HG03097 (cell line): ENCODE data around the gene ZBTB21.

Experiments used
- ATAC-seq: cut with Tn5 transposase; IDR thresholded peaks from one replicate; pipeline ENCODE4 v1.9.1; 2021; ENCODE audit not compliant: unreplicated experiment, low FRiP score

The ZBTB21 gene

GRCh38 chr21:42021371-42022090, 11.4 kb upstream of the ZBTB21 start:
- no peak for ATAC-seq

- ATAC-seq, result no peak
Observed at GRCh38 chr21:42019706-42020105, 9.5 kb upstream of the ZBTB21 start.

GRCh38 chr21:42019101-42019605, 9.0 kb upstream of the ZBTB21 start:
- ATAC-seq, result no peak

- ATAC-seq, result no peak
Observed at GRCh38 chr21:42017022-42017421, 6.9 kb upstream of the ZBTB21 start.

DNA sequence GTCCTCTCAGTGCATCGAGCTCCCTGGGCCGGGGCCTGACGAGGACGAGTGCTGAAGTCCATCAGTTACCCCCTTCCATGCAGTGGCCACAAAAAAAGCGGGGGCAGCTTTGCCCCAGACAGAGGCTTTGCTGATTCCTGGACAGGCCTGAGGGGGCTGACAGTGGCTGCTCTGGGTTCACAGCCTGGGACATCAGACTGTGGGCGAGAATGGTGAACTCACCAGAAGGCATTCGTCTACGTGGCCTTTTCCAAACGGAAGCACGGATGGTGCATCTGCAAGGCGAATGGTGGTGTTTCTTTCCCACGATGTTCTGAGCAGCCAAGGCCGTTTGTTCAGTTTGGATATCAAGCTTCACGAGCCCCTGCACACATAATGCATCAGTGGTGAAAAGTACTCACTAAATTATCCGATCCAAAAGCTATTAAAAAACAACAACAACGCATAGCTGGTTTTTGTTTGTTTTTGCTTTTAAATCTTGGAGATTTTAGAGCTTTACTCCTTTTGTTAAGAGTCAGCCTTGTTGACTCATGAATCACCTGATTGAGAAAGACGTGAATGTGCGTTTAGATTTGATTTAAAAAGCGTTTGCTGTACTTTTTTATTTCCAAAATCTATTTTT, 6.3 kb upstream of the ZBTB21 start:
- ATAC-seq, result no peak

DNA sequence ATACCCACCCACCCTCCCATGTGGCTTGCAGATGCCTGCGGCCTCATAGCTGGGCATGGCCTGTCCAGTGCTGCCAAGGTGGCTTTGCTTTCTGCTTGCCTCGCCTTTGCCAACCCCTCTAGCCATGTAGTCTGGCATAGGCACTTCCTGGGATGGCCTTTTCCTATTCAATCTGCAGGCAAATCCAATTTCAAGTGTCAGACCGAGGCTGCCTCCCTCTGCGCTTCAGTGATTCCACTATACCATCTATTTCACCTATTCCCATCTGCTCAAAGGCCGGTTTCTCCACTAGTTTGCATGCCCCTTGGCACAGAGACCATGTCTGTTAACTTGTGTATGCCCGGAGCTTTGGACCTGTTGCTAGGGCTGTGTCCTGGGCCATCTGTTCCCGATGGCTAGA, 3.8 kb upstream of the ZBTB21 start:
- ATAC-seq, result no peak

- ATAC-seq, result no peak
Observed at GRCh38 chr21:42013376-42013775, 3.2 kb upstream of the ZBTB21 start.

DNA sequence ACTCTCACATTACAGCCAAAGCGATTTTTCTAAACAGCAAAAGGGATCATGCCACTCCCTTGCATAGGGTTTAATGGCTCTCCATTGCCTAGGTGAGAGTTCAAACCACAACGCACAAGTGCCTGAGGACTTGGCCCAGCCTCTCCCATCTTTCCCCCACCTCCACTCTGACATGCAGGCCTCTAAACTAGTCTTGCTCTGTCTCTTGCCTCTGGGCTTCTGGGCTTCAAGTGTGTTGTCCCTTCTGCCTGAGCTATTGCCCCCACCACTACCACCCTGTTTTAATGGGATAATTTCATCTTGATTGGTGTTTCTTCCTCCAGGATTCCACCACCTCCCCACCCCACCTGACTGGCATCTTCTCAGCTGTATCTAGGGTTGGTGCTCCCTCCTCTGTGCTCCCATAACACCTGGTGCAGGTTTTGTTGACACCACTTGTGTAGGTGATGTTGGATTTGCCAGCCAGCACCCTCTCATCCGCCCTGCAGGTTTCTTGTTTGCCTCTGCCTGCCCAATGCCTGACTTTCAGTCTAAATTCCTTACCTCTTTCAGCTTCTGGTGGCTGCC, 2.7 kb upstream of the ZBTB21 start:
- ATAC-seq, result no peak

GRCh38 chr21:42012344-42012743, 2.2 kb upstream of the ZBTB21 start:
- no peak for ATAC-seq

- peak; percentile 18 for ATAC-seq
Observed at GRCh38 chr21:42010507-42011495, 641 bp upstream of the ZBTB21 start.

- ATAC-seq, result peak; percentile 24
Observed at GRCh38 chr21:42009018-42009830, 936 bp downstream of the ZBTB21 start.

- ATAC-seq, result no peak
Observed at GRCh38 chr21:42007356-42007940, 2.7 kb downstream of the ZBTB21 start.

DNA sequence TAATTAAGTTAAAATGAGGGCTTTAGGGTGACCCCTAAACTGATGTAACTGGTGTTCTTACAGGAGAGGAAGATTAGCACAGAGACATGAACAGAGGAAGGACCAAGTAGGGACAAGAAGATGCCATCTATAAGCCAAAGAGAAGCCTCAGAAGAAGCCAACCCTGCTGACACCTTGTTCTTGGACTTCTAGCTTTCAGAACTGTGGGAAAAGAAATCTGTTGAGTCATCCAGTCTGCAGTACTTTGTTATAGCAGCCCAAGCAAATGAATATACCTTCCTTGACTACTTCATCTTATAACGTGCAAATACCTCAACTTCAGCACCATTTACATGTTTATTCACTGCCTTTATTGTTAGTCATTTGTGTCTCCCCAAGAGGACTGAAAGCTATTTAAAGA, 3.4 kb downstream of the ZBTB21 start:
- no peak for ATAC-seq

GRCh38 chr21:42004406-42005199, 5.6 kb downstream of the ZBTB21 start:
- no peak for ATAC-seq

DNA sequence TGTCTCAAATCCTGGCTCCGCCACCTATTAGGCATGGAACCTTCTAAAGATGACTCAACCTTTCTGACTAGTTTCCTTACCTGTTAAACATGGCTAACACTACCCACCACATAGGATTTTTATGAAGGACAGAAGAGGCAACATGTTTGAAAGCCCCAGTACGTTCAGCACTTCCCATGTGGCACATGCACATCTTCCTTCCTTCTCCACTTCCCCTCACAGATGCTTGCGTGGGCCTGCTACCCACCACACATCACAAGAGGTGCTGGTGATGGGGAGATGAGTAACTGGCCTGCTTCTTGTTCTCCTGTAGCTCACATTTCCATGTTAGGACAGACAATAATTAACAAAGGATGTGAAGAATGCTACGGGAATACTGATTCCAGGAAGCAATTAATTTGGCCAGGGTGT, 7.1 kb downstream of the ZBTB21 start:
- ATAC-seq, result no peak

- ATAC-seq, result no peak
Observed at GRCh38 chr21:42002421-42002958, 7.7 kb downstream of the ZBTB21 start.

DNA sequence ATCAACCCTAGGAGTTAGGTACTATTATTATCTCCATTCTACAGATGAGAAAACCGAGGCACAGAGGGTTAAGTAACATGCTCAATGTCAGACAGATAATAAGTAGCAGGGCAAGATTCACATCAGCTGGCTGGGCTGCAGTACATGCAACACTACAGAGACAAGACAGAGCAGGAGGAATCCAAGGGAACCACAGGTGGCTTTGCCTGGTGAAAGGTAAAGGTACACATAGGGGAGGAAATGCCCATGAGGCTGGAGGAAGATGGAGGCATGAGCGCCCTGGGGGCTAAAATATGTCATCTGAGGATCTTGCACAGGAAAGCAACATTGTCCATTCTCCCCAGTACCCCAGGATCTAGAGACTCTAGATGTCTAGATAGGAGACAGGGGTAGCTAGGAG, 8.4 kb downstream of the ZBTB21 start:
- ATAC-seq, result no peak

GRCh38 chr21:42000908-42001307, 9.3 kb downstream of the ZBTB21 start:
- ATAC-seq, result no peak
